Esophagus muscularis mucosa (tissue), 4 donors: Measurements from ENCODE around the gene TBL3. TPM values are rescaled to one million over a fixed set of nuclear protein-coding genes. Genes with fewer than 3 reads are reported as not detected.
"Not testable (repeated sequence)": the region's sequence is repeated elsewhere in the genome, so short reads cannot be mapped to it uniquely, and the experiment has no call there.

Source experiments
- DNase-seq: peaks from one replicate; pipeline ENCODE4 v3.0.0-alpha.2; 2017; ENCODE audit errors: extremely low spot score
- H3K27ac ChIP-seq, 4 donors: fragments of 200-600 bp; sonication (generic); replicated peaks in 1 of 4; 1 replicate in 3 of 4; 2 replicates in 1 of 4; pipeline ENCODE4 v1.5.1; 2016 to 2019; ENCODE audit warnings: mild to moderate bottlenecking in 1 of 4
- H3K27me3 ChIP-seq, 4 donors: fragments of 200-600 bp; sonication (generic); one replicate each; pipeline versions ENCODE4 v1.5.1 to v1.6.0; 2016 to 2019
- H3K36me3 ChIP-seq, 4 donors: fragments of 200-600 bp; sonication (generic); one replicate each; pipeline ENCODE4 v1.5.1; 2016 to 2019
- H3K4me1 ChIP-seq, 4 donors: fragments of 200-600 bp; sonication (generic); one replicate each; pipeline ENCODE4 v1.5.1; 2016 to 2019
- H3K4me3 ChIP-seq, 4 donors: fragments of 200-600 bp; sonication (generic); 1 replicate in 2 of 4; 2 replicates in 2 of 4; pipeline ENCODE4 v1.5.1; 2016 to 2019; ENCODE audit warnings: mild to moderate bottlenecking in 4 of 4, moderate library complexity in 1 of 4
- H3K9me3 ChIP-seq, 4 donors: fragments of 200-600 bp; sonication (generic); 1 replicate in 3 of 4; 2 replicates in 1 of 4; pipeline ENCODE4 v1.5.1; 2016 to 2019
- EP300 ChIP-seq: sonication (generic); formaldehyde crosslinking; IDR thresholded peaks from one replicate; pipeline ENCODE4 v1.6.1; 2017; ENCODE audit warnings: antibody characterized with exemption
- POLR2A ChIP-seq: fragments of 450-650 bp; IDR thresholded peaks from one replicate; pipeline ENCODE4 v1.6.1; 2017; ENCODE audit warnings: antibody characterized with exemption, moderate library complexity, mild to moderate bottlenecking, low read depth
- POLR2AphosphoS5 ChIP-seq, 2 donors: sonication (generic); formaldehyde crosslinking; IDR thresholded peaks; one replicate each; pipeline ENCODE4 v1.6.1; 2017; ENCODE audit warnings: antibody characterized with exemption in 2 of 2
- WGBS: methylation state at CpG from one replicate; pipeline ENCODE4 v1.1.5; 2018; 5-methylcytosine and 5-hydroxymethylcytosine counted together
- intact Hi-C: fragments of 100-400 bp; cut with DNase I; formaldehyde crosslinking; loops from one replicate; pipeline ENCODE4 v1.15.1; 2023
- total RNA-seq, 4 donors: library from RNA; depleted of rRNA; stranded (reverse); fragments of >200 nt; gene quantifications; one replicate each; pipeline versions ENCODE4 v1.1.0 to v1.2.1, GENCODE V29; 2016
- TF ChIP-seq, protein P1 (sequence below), 3 experiments: fragments of 200-600 bp in 2 of 3; fragments of 450-650 bp in 1 of 3; sonication (generic) in 2 of 3; IDR thresholded peaks; one replicate each; pipeline ENCODE4 v1.5.1; 2017 to 2019; ENCODE audit warnings: antibody characterized with exemption in 3 of 3, mild to moderate bottlenecking in 2 of 3, moderate library complexity in 1 of 3

TBL3 gene
- total RNA-seq, 4 donors from 2014 or later: 27.0 to 42.9 (median 36.9) TPM

DNA sequence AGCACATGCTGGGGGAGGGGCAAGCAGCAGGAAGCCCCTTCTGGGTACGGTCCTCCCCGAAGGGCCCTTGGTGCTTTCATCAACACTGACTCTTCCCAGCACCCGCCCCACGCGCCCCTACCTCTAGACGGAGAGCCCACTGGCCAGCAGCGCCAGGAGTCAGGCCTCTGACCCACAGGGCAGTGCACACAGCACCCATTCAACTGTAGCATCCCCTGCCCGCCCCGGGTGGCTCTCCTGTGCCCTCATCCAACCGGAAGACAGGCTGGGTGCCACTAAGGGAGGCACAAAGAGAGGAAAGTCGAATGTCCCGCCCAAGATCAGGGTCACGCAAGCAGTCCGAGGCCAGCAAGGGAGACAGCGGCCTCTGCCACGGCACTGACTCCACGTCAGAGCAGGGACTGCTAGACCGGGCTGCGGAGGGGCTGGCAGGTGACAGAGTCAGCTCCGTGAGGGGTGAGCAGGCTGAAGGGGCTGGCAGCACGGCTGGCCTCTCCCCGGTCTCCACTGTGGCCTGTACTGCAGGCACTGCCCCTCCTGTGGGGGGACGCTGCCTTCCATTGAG lies 38.7 kb upstream of the TBL3 start:
- 65% methylated on average over 16 of the region's 23 CpGs for WGBS
- H3K27ac ChIP-seq: no peak overlapping the region
- H3K4me3 ChIP-seq: no peak overlapping the region
- H3K4me1 ChIP-seq: peaks cover 7 to 19% (median 12%) of the 10 kb centered on the region in 4 donors
- no peak for TF ChIP-seq EP300
- no peak for TF ChIP-seq POLR2A
- TF ChIP-seq, protein P1, sequence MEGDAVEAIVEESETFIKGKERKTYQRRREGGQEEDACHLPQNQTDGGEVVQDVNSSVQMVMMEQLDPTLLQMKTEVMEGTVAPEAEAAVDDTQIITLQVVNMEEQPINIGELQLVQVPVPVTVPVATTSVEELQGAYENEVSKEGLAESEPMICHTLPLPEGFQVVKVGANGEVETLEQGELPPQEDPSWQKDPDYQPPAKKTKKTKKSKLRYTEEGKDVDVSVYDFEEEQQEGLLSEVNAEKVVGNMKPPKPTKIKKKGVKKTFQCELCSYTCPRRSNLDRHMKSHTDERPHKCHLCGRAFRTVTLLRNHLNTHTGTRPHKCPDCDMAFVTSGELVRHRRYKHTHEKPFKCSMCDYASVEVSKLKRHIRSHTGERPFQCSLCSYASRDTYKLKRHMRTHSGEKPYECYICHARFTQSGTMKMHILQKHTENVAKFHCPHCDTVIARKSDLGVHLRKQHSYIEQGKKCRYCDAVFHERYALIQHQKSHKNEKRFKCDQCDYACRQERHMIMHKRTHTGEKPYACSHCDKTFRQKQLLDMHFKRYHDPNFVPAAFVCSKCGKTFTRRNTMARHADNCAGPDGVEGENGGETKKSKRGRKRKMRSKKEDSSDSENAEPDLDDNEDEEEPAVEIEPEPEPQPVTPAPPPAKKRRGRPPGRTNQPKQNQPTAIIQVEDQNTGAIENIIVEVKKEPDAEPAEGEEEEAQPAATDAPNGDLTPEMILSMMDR (IDR thresholded peaks at IDR 0.05): no peak
- no peak for TF ChIP-seq POLR2AphosphoS5 (IDR thresholded peaks at IDR 0.05)
- intact Hi-C loops: no loop called here
- no peaks in the 10 kb centered on the region for H3K9me3 ChIP-seq
- DNase-seq: no peak
- peaks cover 8 to 17% (median 15%) of the 10 kb centered on the region in 4 donors for H3K36me3 ChIP-seq
- H3K27me3 ChIP-seq: peaks cover 0 to 17% (median 0%) of the 10 kb centered on the region in 4 donors

DNA sequence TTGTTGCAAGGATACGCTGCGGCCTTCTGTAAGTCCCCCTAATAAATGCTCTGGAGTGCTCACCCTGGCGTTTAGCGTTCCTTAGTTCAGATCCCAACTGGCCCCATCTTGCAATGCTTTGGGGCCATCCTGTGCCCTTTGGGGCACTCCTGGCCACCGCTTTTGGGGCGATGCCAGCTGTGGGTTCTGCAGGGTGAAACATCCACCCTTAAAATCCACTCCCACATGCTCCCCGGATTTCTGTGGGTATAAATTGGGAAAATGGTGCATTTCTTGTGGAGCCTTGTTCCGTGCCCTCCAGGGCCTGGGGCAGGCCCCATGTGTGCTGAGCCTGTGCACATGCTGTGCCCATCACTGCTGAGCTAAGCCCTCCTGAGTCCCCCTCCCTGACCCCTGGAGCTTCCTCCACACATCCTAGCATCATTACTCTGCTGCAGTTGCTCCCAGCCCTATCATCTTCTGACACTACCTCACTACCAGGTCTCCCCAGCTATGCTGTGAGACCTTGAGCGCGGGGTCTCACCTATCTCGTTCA lies 34.8 kb upstream of the TBL3 start:
- no peak for DNase-seq
- TF ChIP-seq POLR2A (no peak), POLR2AphosphoS5 (IDR thresholded peaks at IDR 0.05) (no peak), EP300 (no peak)
- TF ChIP-seq, protein P1 (IDR thresholded peaks at IDR 0.05): no peak
- Histone ChIP-seq H3K4me1 (peaks cover 7 to 17% (median 15%) of the 10 kb centered on the region in 4 donors), H3K36me3 (peaks cover 38 to 49% (median 43%) of the 10 kb centered on the region in 4 donors), H3K9me3 (no peaks in the 10 kb centered on the region), H3K27ac (no peak overlapping the region), H3K4me3 (no peak overlapping the region), H3K27me3 (peaks cover 0 to 14% (median 0%) of the 10 kb centered on the region in 4 donors)
- intact Hi-C loops: no loop called here
- WGBS: 92% methylated on average over 11 of the region's 11 CpGs

DNA sequence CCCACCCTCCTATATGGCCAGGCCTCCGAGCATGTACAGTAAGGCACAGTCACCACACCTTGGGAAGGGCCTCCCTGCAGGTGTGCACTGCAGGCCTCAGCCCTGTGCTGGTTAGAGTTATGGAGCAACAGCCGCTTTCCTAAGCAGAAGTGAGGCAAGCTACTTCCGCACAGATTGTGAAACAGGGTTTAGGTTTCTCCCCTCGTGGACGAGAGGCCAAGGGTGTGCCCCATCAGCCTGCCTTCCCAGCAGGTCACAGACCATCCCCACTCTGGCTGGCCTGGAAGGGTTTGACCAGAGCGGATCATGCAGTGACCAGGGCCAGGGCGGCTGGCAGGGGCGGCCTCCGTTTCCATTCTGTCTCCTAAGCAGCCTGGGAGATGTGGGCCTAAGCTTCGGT lies 33.5 kb upstream of the TBL3 start:
- peaks cover 0 to 1% (median 0%) of the 10 kb centered on the region in 4 donors for H3K27me3 ChIP-seq
- DNase-seq: no peak
- 67% methylated on average over 10 of the region's 10 CpGs for WGBS
- H3K4me1 ChIP-seq: peaks cover 12 to 25% (median 22%) of the 10 kb centered on the region in 4 donors
- no peak overlapping the region for H3K27ac ChIP-seq
- H3K9me3 ChIP-seq: no peaks in the 10 kb centered on the region
- intact Hi-C loops: no loop called here
- TF ChIP-seq POLR2AphosphoS5 (IDR thresholded peaks at IDR 0.05) (no peak), EP300 (no peak), POLR2A (no peak)
- TF ChIP-seq, protein P1 (IDR thresholded peaks at IDR 0.05): no peak
- H3K4me3 ChIP-seq: no peak overlapping the region
- peaks cover 38 to 49% (median 43%) of the 10 kb centered on the region in 4 donors for H3K36me3 ChIP-seq

DNA sequence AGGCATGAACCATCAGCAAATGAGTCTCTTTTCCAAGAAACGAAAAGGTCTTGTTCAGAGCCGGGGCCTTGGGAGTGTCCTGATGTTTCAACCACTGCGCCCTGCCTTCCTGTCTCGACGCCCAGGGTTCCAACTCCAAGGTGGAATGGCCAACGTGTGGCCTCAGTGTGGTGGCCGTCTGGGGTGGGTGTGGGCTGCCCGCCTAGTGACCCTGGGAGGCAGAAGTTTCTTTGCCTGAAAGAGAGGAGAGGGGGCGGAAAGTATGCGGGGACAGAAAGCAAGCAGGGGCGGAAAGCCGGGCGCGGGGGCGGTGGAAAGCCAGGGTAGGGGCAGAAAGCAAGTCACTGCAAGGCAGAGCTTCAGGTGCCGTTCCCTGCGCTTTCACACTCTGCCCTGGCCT lies 32.9 kb upstream of the TBL3 start:
- Histone ChIP-seq H3K9me3 (no peaks in the 10 kb centered on the region), H3K4me1 (peaks cover 12 to 31% (median 28%) of the 10 kb centered on the region in 4 donors), H3K27ac (no peak overlapping the region), H3K36me3 (peaks cover 38 to 49% (median 43%) of the 10 kb centered on the region in 4 donors), H3K4me3 (no peak overlapping the region), H3K27me3 (no peaks in the 10 kb centered on the region)
- WGBS: 91% methylated on average over 17 of the region's 17 CpGs
- intact Hi-C loops: no loop called here
- DNase-seq: no peak
- TF ChIP-seq POLR2AphosphoS5 (IDR thresholded peaks at IDR 0.05): no peak
- TF ChIP-seq, protein P1 (IDR thresholded peaks at IDR 0.05): no peak
- no peak for TF ChIP-seq EP300

DNA sequence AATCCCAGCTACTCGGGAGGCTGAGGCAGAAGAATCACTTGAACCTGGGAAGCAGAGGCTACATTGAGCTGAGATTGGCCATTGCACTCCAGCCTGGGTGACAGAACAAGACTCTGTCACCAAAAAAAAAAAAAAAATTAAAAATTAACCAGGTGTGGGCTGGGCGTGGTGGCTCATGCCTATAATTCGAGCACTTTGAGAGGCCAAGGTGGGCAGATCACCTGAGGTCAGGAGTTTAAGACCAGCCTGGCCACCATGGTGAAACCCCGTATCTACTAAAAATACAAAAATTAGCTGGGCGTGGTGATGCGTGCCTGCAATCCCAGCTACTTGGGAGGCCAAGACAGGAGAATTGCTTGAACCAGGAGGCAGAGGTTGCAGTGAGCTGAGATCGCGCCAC lies 32.0 kb upstream of the TBL3 start:
- H3K27ac ChIP-seq, DNase-seq, H3K4me3 ChIP-seq, H3K27me3 ChIP-seq, H3K9me3 ChIP-seq, intact Hi-C loops: not testable (repeated sequence)
- 98% methylated on average over 8 of the region's 8 CpGs for WGBS
- Histone ChIP-seq H3K4me1 (peaks cover 12 to 34% (median 29%) of the 10 kb centered on the region in 4 donors), H3K36me3 (peaks cover 38 to 49% (median 43%) of the 10 kb centered on the region in 4 donors)
